Neural crest cell (in vitro differentiated cells): Measurements from ENCODE around the gene ZMAT5. TPM values are rescaled to one million over a fixed set of nuclear protein-coding genes. Genes with fewer than 3 reads are reported as not detected.

Source experiments
- DNase-seq: peaks from one replicate; pipeline ENCODE4 v3.0.0; 2021; ENCODE audit warnings: low read depth, mixed read lengths, low spot score
- H3K27ac Mint-ChIP-seq: one replicate; pipeline ENCODE4 v1.8.0; 2021; ENCODE audit warnings: mild to moderate bottlenecking, mixed read lengths; ENCODE audit not compliant: unreplicated experiment
- H3K27me3 Mint-ChIP-seq: 2 replicates; pipeline ENCODE4 v1.8.0; 2021; ENCODE audit warnings: low read depth, mild to moderate bottlenecking, mixed read lengths
- H3K36me3 Mint-ChIP-seq: 2 replicates; pipeline ENCODE4 v1.8.0; 2021; ENCODE audit warnings: low read depth, mild to moderate bottlenecking, mixed read lengths
- H3K4me1 Mint-ChIP-seq: 2 replicates; pipeline ENCODE4 v1.8.0; 2021; ENCODE audit warnings: mixed read lengths
- H3K4me3 Mint-ChIP-seq: one replicate; pipeline ENCODE4 v1.8.0; 2021; ENCODE audit warnings: mild to moderate bottlenecking, mixed read lengths
- H3K9me3 Mint-ChIP-seq: 2 replicates; pipeline ENCODE4 v1.8.0; 2021; ENCODE audit warnings: mixed read lengths
- total RNA-seq: library from RNA; stranded (reverse); gene quantifications from 2 replicates; pipeline ENCODE4 v1.2.1, GENCODE V29; 2021
- TF ChIP-seq, protein P1 (sequence below): fragments of 200-600 bp; sonication (generic); conservative IDR thresholded peaks from 2 replicates; pipeline ENCODE4 v1.5.0; 2021; ENCODE audit warnings: antibody characterized with exemption, mild to moderate bottlenecking

Gene ZMAT5
- total RNA-seq, 1 donor from 2014 or later: 25.3 TPM

DNA sequence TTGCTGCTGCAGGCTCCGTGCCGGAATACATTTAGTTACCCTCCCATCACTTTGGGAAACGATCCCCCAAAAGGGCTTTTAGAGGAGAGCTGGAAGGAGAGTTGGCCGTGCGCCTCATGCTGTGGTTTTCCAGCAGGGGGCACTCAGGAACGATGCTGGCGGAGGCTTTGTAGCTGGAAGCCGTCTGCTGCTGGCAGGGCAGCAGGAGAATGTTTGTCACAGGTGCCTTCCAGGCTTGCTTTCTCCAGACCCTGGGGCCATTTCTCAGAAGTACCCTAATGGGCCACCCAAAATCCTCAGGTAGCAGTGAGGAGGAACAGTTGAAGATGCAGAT lies 77.0 kb downstream of the ZMAT5 start:
- H3K36me3 Mint-ChIP-seq: no peaks in the 10 kb centered on the region
- H3K27me3 Mint-ChIP-seq: no peaks in the 10 kb centered on the region
- H3K4me3 Mint-ChIP-seq: no peak overlapping the region
- DNase-seq: peak; percentile 73
- TF ChIP-seq, protein P1, sequence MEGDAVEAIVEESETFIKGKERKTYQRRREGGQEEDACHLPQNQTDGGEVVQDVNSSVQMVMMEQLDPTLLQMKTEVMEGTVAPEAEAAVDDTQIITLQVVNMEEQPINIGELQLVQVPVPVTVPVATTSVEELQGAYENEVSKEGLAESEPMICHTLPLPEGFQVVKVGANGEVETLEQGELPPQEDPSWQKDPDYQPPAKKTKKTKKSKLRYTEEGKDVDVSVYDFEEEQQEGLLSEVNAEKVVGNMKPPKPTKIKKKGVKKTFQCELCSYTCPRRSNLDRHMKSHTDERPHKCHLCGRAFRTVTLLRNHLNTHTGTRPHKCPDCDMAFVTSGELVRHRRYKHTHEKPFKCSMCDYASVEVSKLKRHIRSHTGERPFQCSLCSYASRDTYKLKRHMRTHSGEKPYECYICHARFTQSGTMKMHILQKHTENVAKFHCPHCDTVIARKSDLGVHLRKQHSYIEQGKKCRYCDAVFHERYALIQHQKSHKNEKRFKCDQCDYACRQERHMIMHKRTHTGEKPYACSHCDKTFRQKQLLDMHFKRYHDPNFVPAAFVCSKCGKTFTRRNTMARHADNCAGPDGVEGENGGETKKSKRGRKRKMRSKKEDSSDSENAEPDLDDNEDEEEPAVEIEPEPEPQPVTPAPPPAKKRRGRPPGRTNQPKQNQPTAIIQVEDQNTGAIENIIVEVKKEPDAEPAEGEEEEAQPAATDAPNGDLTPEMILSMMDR: peak; percentile 77
- peak overlapping the region; percentile 76 for H3K27ac Mint-ChIP-seq
- H3K4me1 Mint-ChIP-seq: peaks cover 25% of the 10 kb centered on the region
- H3K9me3 Mint-ChIP-seq: no peaks in the 10 kb centered on the region

DNA sequence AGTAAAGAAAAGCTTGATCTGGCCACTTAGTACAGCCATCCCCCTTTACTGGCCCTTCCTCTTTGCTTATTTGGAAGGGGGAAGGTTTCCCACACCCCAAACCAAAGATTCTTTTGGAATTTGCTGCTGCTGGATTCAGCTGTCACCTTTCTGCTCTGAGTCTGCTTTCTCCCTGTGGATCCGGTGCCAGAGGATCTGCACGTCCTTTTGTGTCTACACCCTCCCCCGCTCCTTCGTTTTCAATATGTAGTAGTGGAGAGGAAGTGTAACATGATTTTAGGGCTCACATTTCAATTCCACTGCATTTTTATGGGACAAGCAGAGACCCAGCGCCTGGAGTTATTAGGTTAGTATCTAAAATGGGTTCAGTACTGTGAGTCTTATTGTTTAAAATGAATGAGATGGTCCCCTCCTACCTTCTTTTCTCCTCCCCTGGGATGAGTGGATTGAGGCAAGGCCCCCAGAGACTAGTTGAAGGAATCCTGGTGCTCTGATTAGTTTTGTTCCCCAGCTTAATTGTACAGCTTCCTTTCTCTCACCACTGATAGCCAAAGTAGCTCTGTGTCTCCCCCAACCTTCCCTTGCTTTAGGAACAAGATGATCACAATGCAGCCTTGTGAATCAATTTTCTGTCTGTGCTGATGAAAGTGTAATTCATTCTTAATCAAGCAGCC lies 77.5 kb downstream of the ZMAT5 start:
- Mint-ChIP-seq H3K4me1 (peaks cover 25% of the 10 kb centered on the region), H3K27ac (peak overlapping the region; percentile 76), H3K36me3 (no peaks in the 10 kb centered on the region), H3K27me3 (no peaks in the 10 kb centered on the region), H3K9me3 (no peaks in the 10 kb centered on the region), H3K4me3 (no peak overlapping the region)
- TF ChIP-seq, protein P1: no peak
- DNase-seq: no peak

DNA sequence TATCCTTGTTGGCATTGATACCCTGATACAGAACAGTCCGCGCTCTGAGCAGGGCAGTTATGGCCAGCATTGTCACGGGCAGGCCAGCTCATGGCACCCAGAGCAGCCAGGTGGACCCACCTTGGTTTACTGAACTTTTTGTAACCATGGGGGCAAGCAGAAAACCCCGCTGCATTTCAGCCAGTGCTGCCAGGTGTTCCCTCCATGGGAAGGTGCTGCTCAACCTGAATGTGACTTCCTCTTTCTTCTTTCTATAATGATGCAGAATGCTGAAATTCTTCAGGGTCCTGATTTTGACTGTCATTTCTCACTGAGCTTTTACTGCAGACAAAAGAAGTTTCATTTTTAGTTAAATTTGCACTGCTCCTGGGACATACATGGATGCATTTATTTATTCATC lies 82.6 kb downstream of the ZMAT5 start:
- no peak overlapping the region for H3K27ac Mint-ChIP-seq
- DNase-seq: no peak
- no peaks in the 10 kb centered on the region for H3K27me3 Mint-ChIP-seq
- peaks cover 18% of the 10 kb centered on the region for H3K4me1 Mint-ChIP-seq
- peaks cover 2% of the 10 kb centered on the region for H3K36me3 Mint-ChIP-seq
- TF ChIP-seq, protein P1: no peak
- H3K9me3 Mint-ChIP-seq: no peaks in the 10 kb centered on the region
- H3K4me3 Mint-ChIP-seq: no peak overlapping the region

DNA sequence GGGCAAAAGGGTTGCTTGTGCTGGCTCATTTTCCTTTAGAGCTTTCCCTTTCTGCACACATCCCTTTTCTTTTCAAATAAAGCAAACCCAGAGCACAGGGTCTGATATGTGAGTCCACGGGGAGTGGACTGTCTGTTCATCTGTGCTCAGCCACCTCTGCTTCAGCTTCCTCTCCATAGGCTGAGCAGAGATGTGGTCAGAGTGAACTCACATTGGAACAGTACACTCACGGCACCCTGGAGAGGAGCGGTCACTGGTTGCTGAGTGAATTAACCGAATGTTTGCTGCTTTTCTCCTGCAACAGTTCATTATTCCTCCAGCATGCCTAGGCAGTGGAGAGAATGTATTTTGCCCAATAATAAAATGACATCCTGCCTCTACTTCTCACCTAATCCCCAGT lies 83.3 kb downstream of the ZMAT5 start:
- H3K27ac Mint-ChIP-seq: no peak overlapping the region
- TF ChIP-seq, protein P1: no peak
- H3K4me3 Mint-ChIP-seq: no peak overlapping the region
- H3K9me3 Mint-ChIP-seq: no peaks in the 10 kb centered on the region
- H3K4me1 Mint-ChIP-seq: peaks cover 12% of the 10 kb centered on the region
- no peaks in the 10 kb centered on the region for H3K27me3 Mint-ChIP-seq
- H3K36me3 Mint-ChIP-seq: peaks cover 2% of the 10 kb centered on the region
- no peak for DNase-seq

Other genes with a start within 250 kb of the ZMAT5 start
- 73.2 and 77.1 TPM in 2 replicates for gene THOC5, start 213.2 kb downstream of the ZMAT5 start, total RNA-seq
- gene NIPSNAP1, start 185.9 kb downstream of the ZMAT5 start, total RNA-seq: 141 and 147 TPM in 2 replicates
- 48.1 and 48.4 TPM in 2 replicates for gene NF2, start 163.4 kb downstream of the ZMAT5 start, total RNA-seq
- gene CABP7, start 47.0 kb downstream of the ZMAT5 start, total RNA-seq: not detected in 2 replicates
- gene UQCR10, start 362 bp upstream of the ZMAT5 start, total RNA-seq: 116 and 120 TPM in 2 replicates
- 44.6 and 45.6 TPM in 2 replicates for gene ASCC2, start 71.3 kb upstream of the ZMAT5 start, total RNA-seq
- 35.3 and 37.4 TPM in 2 replicates for gene MTMR3, start 116.2 kb upstream of the ZMAT5 start, total RNA-seq